GM20000 (cell line): ENCODE results near the gene IGIP.

Experiments used
- DNase-seq: peaks from one replicate; pipeline ENCODE4 v3.0.0; 2012; ENCODE audit warnings: low spot score
- CTCF ChIP-seq: IDR thresholded peaks from 2 replicates; pipeline ENCODE4 v1.5.1; 2012; ENCODE audit warnings: mild to moderate bottlenecking, control low read depth; ENCODE audit errors: extremely low read depth, missing control alignments

The IGIP gene

DNA sequence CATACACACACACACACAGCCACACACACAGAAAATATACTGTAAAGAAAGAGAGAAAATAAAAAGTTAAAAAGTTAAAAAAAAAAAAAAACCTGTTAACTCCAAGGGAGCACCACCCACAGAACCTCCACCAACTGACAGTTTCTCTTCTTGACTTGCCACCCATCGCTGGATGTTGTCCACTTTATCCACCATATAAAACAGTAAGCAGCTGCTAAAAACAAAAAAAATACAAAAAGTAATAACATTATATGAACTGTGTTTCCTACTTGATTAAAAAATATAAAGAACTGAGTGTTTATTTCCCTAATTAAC lies 10.6 kb upstream of the IGIP start:
- DNase-seq: no peak
- no peak for TF ChIP-seq CTCF

- no peak for DNase-seq
- no peak for TF ChIP-seq CTCF
Observed at GRCh38 chr5:140116716-140117115, 9.0 kb upstream of the IGIP start.

DNA sequence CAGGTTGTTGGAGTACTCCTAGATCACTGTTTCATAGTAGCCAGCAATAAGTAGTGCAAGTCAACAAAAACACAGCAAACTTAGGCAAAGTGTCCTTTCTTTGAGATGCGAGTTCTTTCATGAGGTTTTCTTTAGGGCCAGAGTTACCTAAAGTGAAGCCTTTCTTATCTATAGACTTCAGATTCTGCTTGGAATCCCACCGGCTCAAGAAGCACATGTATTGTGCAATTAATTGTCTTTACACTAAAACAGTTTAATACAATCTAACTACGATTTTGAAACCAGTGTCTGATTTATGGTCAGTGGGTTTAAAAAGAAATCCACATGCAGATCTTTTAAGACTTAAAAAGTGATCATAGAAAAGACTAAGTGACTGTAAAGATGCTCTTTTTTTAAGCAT lies 8.2 kb upstream of the IGIP start:
- DNase-seq: no peak
- no peak for TF ChIP-seq CTCF

- DNase-seq: no peak
- TF ChIP-seq CTCF: no peak
Observed at GRCh38 chr5:140118302-140118936, 7.3 kb upstream of the IGIP start.

DNA sequence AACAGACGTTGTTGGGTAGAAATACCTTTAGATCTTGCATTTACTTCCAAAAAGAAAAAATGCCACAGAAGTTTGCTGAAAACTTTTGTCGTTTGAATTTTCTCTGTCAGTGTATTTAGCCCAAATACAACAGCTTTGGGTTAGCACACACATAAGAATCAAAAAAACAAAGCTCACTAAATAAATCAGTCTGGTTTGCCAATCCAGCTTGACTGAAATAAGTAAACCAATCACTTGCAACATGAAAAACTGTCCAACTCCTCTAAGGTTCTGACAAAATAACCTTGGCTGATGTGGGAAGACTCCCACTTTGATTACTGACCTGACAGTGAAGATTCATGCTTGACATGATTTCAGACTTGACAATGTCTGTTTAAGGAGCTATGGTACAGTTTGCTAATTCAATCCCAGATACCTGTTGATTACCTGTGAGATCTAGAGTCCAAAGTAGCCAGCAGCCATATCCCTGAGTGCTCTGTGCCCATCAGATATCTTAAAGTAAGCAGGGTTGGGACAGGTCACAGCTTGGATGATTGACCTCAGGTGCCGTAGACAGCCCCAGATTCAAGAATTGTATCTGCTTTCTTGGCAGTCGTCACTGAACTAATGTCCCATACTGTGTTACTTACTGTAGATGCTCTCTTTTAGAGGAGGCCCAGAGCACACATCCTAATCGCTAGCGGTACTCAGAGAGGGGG lies 727 bp downstream of the IGIP start:
- TF ChIP-seq CTCF: no peak
- no peak for DNase-seq

- DNase-seq: no peak
- TF ChIP-seq CTCF: no peak
Observed at GRCh38 chr5:140128376-140128775, 2.6 kb downstream of the IGIP start.

- DNase-seq: no peak
- no peak for TF ChIP-seq CTCF
Observed at GRCh38 chr5:140130949-140131733, 5.4 kb downstream of the IGIP start.
